Keratinocyte (primary cell): ENCODE results near the gene DNAH8. TPM values are rescaled to one million over a fixed set of nuclear protein-coding genes. Genes with fewer than 3 reads are reported as not detected.

Experiments
- DNase-seq: peaks from one replicate; pipeline ENCODE4 v3.0.0-alpha.2; 2011; ENCODE audit warnings: low read depth, missing footprints, low spot score
- FAIRE-seq: peaks from 2 replicates; lab custom pipeline; 2011; peaks lifted over from hg19 to GRCh38; lab: Jason Lieb, UNC
- H2AFZ ChIP-seq: 2 replicates; pipeline ENCODE4 v1.6.0; 2012; ENCODE audit warnings: low read length, control low read depth, inconsistent platforms; ENCODE audit not compliant: control insufficient read depth
- H3K27ac ChIP-seq: 2 replicates; pipeline ENCODE4 v1.5.1; 2011; ENCODE audit warnings: low read length; ENCODE audit not compliant: control insufficient read depth, insufficient read depth
- H3K27me3 ChIP-seq: 3 replicates; pipeline ENCODE4 v1.6.0; 2011; ENCODE audit warnings: low read length; ENCODE audit not compliant: control insufficient read depth, insufficient read depth; ENCODE audit errors: extremely low read depth
- H3K36me3 ChIP-seq, 2 experiments: 2 replicates in 1 of 2; 3 replicates in 1 of 2; pipeline ENCODE4 v1.5.1; 2011; ENCODE audit warnings: low read length in 2 of 2, mild to moderate bottlenecking in 1 of 2; ENCODE audit not compliant: control insufficient read depth in 2 of 2, insufficient read depth in 2 of 2; ENCODE audit errors: extremely low read depth in 1 of 2
- H3K4me1 ChIP-seq: 3 replicates; pipeline ENCODE4 v1.5.1; 2011; ENCODE audit warnings: low read length; ENCODE audit not compliant: control insufficient read depth, insufficient read depth; ENCODE audit errors: extremely low read depth
- H3K4me2 ChIP-seq: 3 replicates; pipeline ENCODE4 v1.6.0; 2011; ENCODE audit warnings: low read depth, low read length; ENCODE audit not compliant: control insufficient read depth, insufficient read depth; ENCODE audit errors: extremely low read depth
- H3K4me3 ChIP-seq, 3 experiments: fragments of 200-600 bp in 1 of 3; sonication (generic) in 1 of 3; 2 replicates in 2 of 3; 3 replicates in 1 of 3; pipeline ENCODE4 v1.5.1; 2011 to 2016; ENCODE audit warnings: low read length in 3 of 3, mild to moderate bottlenecking in 3 of 3, control low read depth in 2 of 3, inconsistent platforms in 1 of 3, low read depth in 1 of 3, mixed read lengths in 1 of 3, mixed run types in 1 of 3, moderate library complexity in 1 of 3; ENCODE audit not compliant: control insufficient read depth in 2 of 3, insufficient read depth in 2 of 3; ENCODE audit errors: extremely low read depth in 1 of 3
- H3K79me2 ChIP-seq: 2 replicates; pipeline ENCODE4 v1.6.0; 2012; ENCODE audit warnings: low read length; ENCODE audit not compliant: control insufficient read depth, insufficient read depth
- H3K9ac ChIP-seq: 3 replicates; pipeline ENCODE4 v1.6.0; 2011; ENCODE audit warnings: low read length; ENCODE audit not compliant: control insufficient read depth, insufficient read depth; ENCODE audit errors: extremely low read depth
- H3K9me1 ChIP-seq: 3 replicates; pipeline ENCODE4 v1.6.0; 2011; ENCODE audit warnings: low read length; ENCODE audit not compliant: control insufficient read depth, insufficient read depth; ENCODE audit errors: extremely low read depth
- H3K9me3 ChIP-seq: 2 replicates; pipeline ENCODE4 v1.5.1; 2012; ENCODE audit warnings: low read depth, low read length; ENCODE audit not compliant: control insufficient read depth
- H4K20me1 ChIP-seq: 3 replicates; pipeline ENCODE4 v1.6.0; 2011; ENCODE audit warnings: low read length; ENCODE audit not compliant: control insufficient read depth, insufficient read depth; ENCODE audit errors: extremely low read depth
- CTCF ChIP-seq, 3 experiments: IDR thresholded peaks in 1 of 3; conservative IDR thresholded peaks in 1 of 3; optimal IDR thresholded peaks in 1 of 3; 2 replicates in 2 of 3; 3 replicates in 1 of 3; pipeline versions ENCODE3 to v1.5.1; 2011; ENCODE audit warnings: low read length in 3 of 3, mild to moderate bottlenecking in 3 of 3, moderate library complexity in 2 of 3, control low read depth in 1 of 3, inconsistent platforms in 1 of 3; ENCODE audit not compliant: insufficient read depth in 2 of 3; ENCODE audit errors: extremely low read depth in 1 of 3
- EZH2 ChIP-seq: IDR thresholded peaks from one replicate; pipeline ENCODE4 v1.6.1; 2012; ENCODE audit warnings: inconsistent platforms, mild to moderate bottlenecking, low read length, moderate library complexity
- dilution Hi-C: fragments of 300-500 bp; cut with MboI; formaldehyde crosslinking; loops from one replicate; pipeline ENCODE4 v1.7.0; 2020; ENCODE audit warnings: low sequenced_read_pairs; ENCODE audit not compliant: extremely low pct_ligation_motif_present
- polyA plus RNA-seq, 5 experiments: library from polyadenylated mRNA; depleted of rRNA in 3 of 5; stranded (reverse) in 3 of 5; stranded (forward) in 1 of 5; unstranded in 1 of 5; fragments of >200 nt; gene quantifications; 1 replicate in 1 of 5; 2 replicates in 3 of 5; 3 replicates in 1 of 5; pipeline versions ENCODE4 v1.2.1 to v1.2.3, GENCODE V29; 2011 to 2012; ENCODE audit warnings: missing spikeins in 2 of 5, low read depth in 1 of 5, low replicate concordance in 1 of 5

DNAH8 gene
- polyA plus RNA-seq, 1 donor (not counting 4 experiments of a cell fraction or from before 2014, with no cell fraction given): 0.01 TPM

GRCh38 chr6:38822963-38823362 is 107.9 kb downstream of the DNAH8 start:
- H3K9me3 ChIP-seq: no peaks in the 10 kb centered on the region
- no peak overlapping the region for H3K27ac ChIP-seq
- TF ChIP-seq CTCF (optimal IDR thresholded peaks at IDR 0.05 in 1 of 3, IDR thresholded peaks at IDR 0.05 in 1 of 3, conservative IDR thresholded peaks at IDR 0.05 in 1 of 3; ENCODE audit: extremely low read depth in 1 of 3, insufficient read depth in 2 of 3, low read length in 3 of 3) (no peak), EZH2 (no peak)
- dilution Hi-C loops: no loop called here
- H3K27me3 ChIP-seq: no peaks in the 10 kb centered on the region
- DNase-seq (no peak), FAIRE-seq (no peak)
- no peak overlapping the region for H3K9ac ChIP-seq
- H3K79me2 ChIP-seq: no peaks in the 10 kb centered on the region
- no peaks in the 10 kb centered on the region for H3K36me3 ChIP-seq
- no peaks in the 10 kb centered on the region for H3K4me1 ChIP-seq
- no peaks in the 10 kb centered on the region for H4K20me1 ChIP-seq
- no peaks in the 10 kb centered on the region for H3K9me1 ChIP-seq
- H3K4me3 ChIP-seq: no peak overlapping the region
- no peak overlapping the region for H3K4me2 ChIP-seq
- H2AFZ ChIP-seq: no peak overlapping the region

GRCh38 chr6:38824243-38824894 is 109.3 kb downstream of the DNAH8 start:
- Histone ChIP-seq H3K27ac (no peak overlapping the region), H3K9me3 (no peaks in the 10 kb centered on the region), H3K4me1 (no peaks in the 10 kb centered on the region), H3K79me2 (no peaks in the 10 kb centered on the region), H3K36me3 (no peaks in the 10 kb centered on the region), H3K9ac (no peak overlapping the region), H3K4me2 (no peak overlapping the region), H3K9me1 (no peaks in the 10 kb centered on the region), H2AFZ (no peak overlapping the region), H4K20me1 (no peaks in the 10 kb centered on the region), H3K27me3 (no peaks in the 10 kb centered on the region), H3K4me3 (no peak overlapping the region)
- DNase-seq: no peak
- FAIRE-seq: no peak
- TF ChIP-seq CTCF (optimal IDR thresholded peaks at IDR 0.05 in 1 of 3, IDR thresholded peaks at IDR 0.05 in 1 of 3, conservative IDR thresholded peaks at IDR 0.05 in 1 of 3; ENCODE audit: extremely low read depth in 1 of 3, insufficient read depth in 2 of 3, low read length in 3 of 3) (no peak), EZH2 (no peak)
- dilution Hi-C loops: no loop called here
